ENCODE results near the gene DXO. TPM values are rescaled to one million over a fixed set of nuclear protein-coding genes. Genes with fewer than 3 reads are reported as not detected.

The DXO gene
- total and polyA plus RNA-seq, 2 donors (not counting 1 experiment from before 2014, with no cell fraction given): 36.1 to 150 TPM

GRCh38 chr6:31966506-31966905, 5.4 kb downstream of the DXO start:
- peaks cover 5 to 84% of the 10 kb centered on the region in 2 experiments for H3K36me3 ChIP-seq (replicated peaks in 1 of 2; ENCODE audit: control extremely low read depth in 1 of 2, control insufficient read depth in 1 of 2, extremely low read depth in 1 of 2, insufficient read depth in 2 of 2, low read length in 1 of 2)
- no peaks in the 10 kb centered on the region for H4K20me1 ChIP-seq (ENCODE audit: control insufficient read depth, insufficient read depth, low read length, poor library complexity, severe bottlenecking)
- no peak overlapping the region for H3K27ac Mint-ChIP-seq
- H3K4me3 ChIP-seq (ENCODE audit: control extremely low read depth in 1 of 5, extremely low read depth in 1 of 5, insufficient read depth in 1 of 5, low read depth in 2 of 5, low read length in 4 of 5): no peak overlapping the region
- TF ChIP-seq EZH2 (IDR thresholded peaks at IDR 0.05; ENCODE audit: borderline replicate concordance, insufficient read depth, low read depth, low read length, poor library complexity, severe bottlenecking): no peak
- TF ChIP-seq CTCF (IDR thresholded peaks at IDR 0.05): no peak
- peaks cover 6% of the 10 kb centered on the region for H3K79me2 ChIP-seq (ENCODE audit: control insufficient read depth, insufficient read depth, low read length)
- ChIA-PET CTCF (interaction anchor here (1.6 kb wide), 1 partner anchor 14 kb away, joined by 3 read pairs; no protein-coding TSS in a partner anchor), POLR2A (interaction anchor here (0.7 kb wide), 2 partner anchors 273 to 449 kb away, joined by 4 read pairs; no protein-coding TSS in a partner anchor)
- peaks cover 11 to 13% of the 10 kb centered on the region in 2 donors for H3K4me1 ChIP-seq (ENCODE audit: control insufficient read depth in 2 of 2, insufficient read depth in 2 of 2, low read length in 2 of 2)
- no peak overlapping the region for H2AFZ ChIP-seq (ENCODE audit: insufficient read depth, low read depth, low read length, poor library complexity, severe bottlenecking)
- no peaks in the 10 kb centered on the region for H3K27me3 Mint-ChIP-seq
- peaks cover 15% of the 10 kb centered on the region for H3K4me1 Mint-ChIP-seq
- no peak overlapping the region for H3K9ac ChIP-seq (ENCODE audit: low read length)
- intact Hi-C loops (cut with micrococcal nuclease): no loop called here
- H3K9me3 Mint-ChIP-seq (ENCODE audit: insufficient read depth): no peaks in the 10 kb centered on the region
- no peak for DNase-seq
- no peaks in the 10 kb centered on the region for H3K27me3 ChIP-seq (replicated peaks in 1 of 4; ENCODE audit: control extremely low read depth in 1 of 4, control insufficient read depth in 3 of 4, insufficient read depth in 4 of 4, low read length in 3 of 4)
- H3K9me3 ChIP-seq (ENCODE audit: control extremely low read depth in 1 of 3, control insufficient read depth in 2 of 3, insufficient read depth in 1 of 3, low read length in 2 of 3): no peaks in the 10 kb centered on the region
- WGBS (ENCODE audit: insufficient coverage): 98% methylated on average over 7 of the region's 7 CpGs
- H3K27ac ChIP-seq (ENCODE audit: low read length in 2 of 2): no peak overlapping the region
- H3K4me2 ChIP-seq (replicated peaks; ENCODE audit: low read depth, low read length, poor library complexity, severe bottlenecking): no peak overlapping the region
- no peak overlapping the region for H3K4me3 Mint-ChIP-seq
- ATAC-seq (ENCODE audit: low read depth): no peak

GRCh38 chr6:31965700-31966099, 6.2 kb downstream of the DXO start:
- no peaks in the 10 kb centered on the region for H3K27me3 ChIP-seq (replicated peaks in 1 of 4; ENCODE audit: control extremely low read depth in 1 of 4, control insufficient read depth in 3 of 4, insufficient read depth in 4 of 4, low read length in 3 of 4)
- H3K36me3 ChIP-seq (replicated peaks in 1 of 2; ENCODE audit: control extremely low read depth in 1 of 2, control insufficient read depth in 1 of 2, extremely low read depth in 1 of 2, insufficient read depth in 2 of 2, low read length in 1 of 2): peaks cover 5 to 92% of the 10 kb centered on the region in 2 experiments
- no peaks in the 10 kb centered on the region for H4K20me1 ChIP-seq (ENCODE audit: control insufficient read depth, insufficient read depth, low read length, poor library complexity, severe bottlenecking)
- no peak overlapping the region for H3K4me3 ChIP-seq (ENCODE audit: control extremely low read depth in 1 of 5, extremely low read depth in 1 of 5, insufficient read depth in 1 of 5, low read depth in 2 of 5, low read length in 4 of 5)
- H2AFZ ChIP-seq (ENCODE audit: insufficient read depth, low read depth, low read length, poor library complexity, severe bottlenecking): no peak overlapping the region
- ChIA-PET CTCF (interaction anchor here (0.8 to 1.6 kb wide), 2 partner anchors 13 to 14 kb away, joined by 3 read pairs; no protein-coding TSS in a partner anchor), POLR2A (no interaction called here)
- peaks cover 10% of the 10 kb centered on the region for H3K4me1 Mint-ChIP-seq
- no peak overlapping the region for H3K27ac ChIP-seq (ENCODE audit: low read length in 2 of 2)
- H3K27ac Mint-ChIP-seq: no peak overlapping the region
- TF ChIP-seq CTCF (IDR thresholded peaks at IDR 0.05): no peak
- no peak for TF ChIP-seq EZH2 (IDR thresholded peaks at IDR 0.05; ENCODE audit: borderline replicate concordance, insufficient read depth, low read depth, low read length, poor library complexity, severe bottlenecking)
- H3K4me1 ChIP-seq (ENCODE audit: control insufficient read depth in 2 of 2, insufficient read depth in 2 of 2, low read length in 2 of 2): peaks cover 3 to 5% of the 10 kb centered on the region in 2 donors
- intact Hi-C loops (cut with micrococcal nuclease): no loop called here
- no peak overlapping the region for H3K9ac ChIP-seq (ENCODE audit: low read length)
- peaks cover 13% of the 10 kb centered on the region for H3K79me2 ChIP-seq (ENCODE audit: control insufficient read depth, insufficient read depth, low read length)
- ATAC-seq (ENCODE audit: low read depth) (no peak), DNase-seq (no peak)
- H3K9me3 Mint-ChIP-seq (ENCODE audit: insufficient read depth): no peaks in the 10 kb centered on the region
- H3K9me3 ChIP-seq (ENCODE audit: control extremely low read depth in 1 of 3, control insufficient read depth in 2 of 3, insufficient read depth in 1 of 3, low read length in 2 of 3): no peaks in the 10 kb centered on the region
- no peak overlapping the region for H3K4me3 Mint-ChIP-seq
- H3K27me3 Mint-ChIP-seq: no peaks in the 10 kb centered on the region
- H3K4me2 ChIP-seq (replicated peaks; ENCODE audit: low read depth, low read length, poor library complexity, severe bottlenecking): no peak overlapping the region
- 95% methylated on average over 13 of the region's 13 CpGs for WGBS (ENCODE audit: insufficient coverage)

Data from B cell (primary cell).